GM21529 (cell line): ENCODE data around the gene PEAK3.

Source experiments
- ATAC-seq: cut with Tn5 transposase; IDR thresholded peaks from one replicate; pipeline ENCODE4 v1.9.1; 2021; ENCODE audit not compliant: unreplicated experiment

The PEAK3 gene

DNA sequence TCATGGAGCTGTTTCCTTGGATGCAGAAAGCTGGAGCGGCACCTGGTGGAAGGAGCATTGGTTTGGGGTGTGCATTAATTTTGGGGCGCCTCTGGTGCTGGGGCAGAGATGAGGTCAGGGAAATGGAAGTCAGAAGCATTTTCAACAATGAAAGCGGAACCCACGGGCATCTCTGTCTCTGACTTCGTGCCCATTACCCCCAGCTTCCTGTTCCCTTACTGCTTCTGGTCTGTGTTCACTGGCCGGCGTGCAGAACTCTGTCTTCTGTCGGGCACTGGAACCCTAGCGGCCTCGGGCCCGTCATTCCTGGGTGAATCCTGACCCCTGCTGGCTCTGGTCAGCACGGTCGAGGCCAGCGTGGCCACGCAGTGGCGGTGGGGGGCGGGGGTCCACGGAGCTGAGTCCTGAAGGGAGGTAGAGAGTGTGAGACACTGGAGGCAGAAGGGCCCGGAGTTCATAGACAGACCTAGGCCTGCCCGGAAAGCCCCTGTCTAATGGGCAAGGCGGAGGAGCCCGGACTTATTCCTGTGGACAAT lies 33.9 kb upstream of the PEAK3 start:
- ATAC-seq = no peak

DNA sequence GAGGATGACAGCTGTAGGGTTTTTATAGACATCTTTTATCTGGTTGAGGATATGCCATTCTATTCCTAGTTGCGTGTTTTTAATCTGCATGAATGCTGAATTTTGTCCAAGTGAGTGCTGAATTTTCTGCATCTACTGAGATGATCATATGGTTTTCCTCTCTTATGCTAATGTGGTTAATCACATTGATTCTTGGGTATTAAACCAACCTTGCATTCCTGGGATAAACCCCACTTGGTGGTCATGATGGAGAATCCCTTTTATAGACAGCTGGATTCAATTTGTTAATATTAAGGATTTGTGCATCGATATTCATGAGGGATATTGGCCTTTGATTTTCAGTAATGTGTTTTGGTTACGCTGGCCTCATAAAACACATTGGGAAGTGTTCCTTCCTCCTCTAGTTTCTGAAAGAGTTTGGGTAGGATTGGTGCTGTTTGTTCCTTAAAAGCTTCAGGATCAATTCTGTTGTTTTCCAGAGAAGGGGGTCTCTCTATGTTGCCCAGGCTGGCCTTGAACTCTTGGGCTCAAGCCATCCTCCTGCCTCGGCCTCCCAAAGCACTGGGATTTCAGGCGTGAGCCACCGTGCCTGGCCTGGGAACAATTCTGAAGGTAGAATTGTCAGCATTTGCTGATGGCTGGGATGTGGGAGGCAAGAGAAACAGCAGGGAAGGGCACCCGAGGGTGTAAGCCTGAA lies 33.3 kb upstream of the PEAK3 start:
- ATAC-seq = no peak

DNA sequence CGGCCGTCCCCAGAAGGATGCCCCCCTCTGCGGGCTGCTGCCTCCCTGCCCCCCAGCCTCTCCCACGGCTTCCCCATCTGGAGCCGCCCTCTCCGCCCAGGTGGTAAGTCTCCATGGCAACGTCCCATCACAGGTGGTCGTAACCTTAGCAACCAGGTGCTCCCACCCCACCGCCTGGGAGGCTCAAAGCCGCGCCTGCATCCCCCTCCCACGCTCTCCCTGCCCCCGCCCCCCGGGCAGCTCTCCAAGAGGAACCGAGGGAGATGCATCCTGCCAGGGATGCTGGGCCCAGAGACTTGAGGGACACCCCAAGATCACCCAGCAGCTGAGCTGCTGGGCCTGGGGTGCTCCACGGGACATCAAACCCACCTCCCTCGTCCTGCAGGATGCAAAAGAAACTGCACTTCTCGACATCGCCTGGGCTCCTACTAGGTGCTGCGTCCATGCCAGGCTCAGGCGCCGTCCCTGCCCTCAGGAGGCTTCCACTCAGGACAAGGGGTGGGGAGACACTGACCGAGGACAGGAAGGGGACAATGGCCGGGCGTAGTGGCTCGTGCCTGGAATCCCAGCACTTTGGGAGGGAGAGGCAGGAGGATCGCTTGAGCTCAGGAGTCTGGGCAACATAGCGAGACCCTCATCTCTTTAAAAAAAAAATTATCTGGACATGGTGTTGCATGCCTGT lies 31.0 kb upstream of the PEAK3 start:
- no peak for ATAC-seq

DNA sequence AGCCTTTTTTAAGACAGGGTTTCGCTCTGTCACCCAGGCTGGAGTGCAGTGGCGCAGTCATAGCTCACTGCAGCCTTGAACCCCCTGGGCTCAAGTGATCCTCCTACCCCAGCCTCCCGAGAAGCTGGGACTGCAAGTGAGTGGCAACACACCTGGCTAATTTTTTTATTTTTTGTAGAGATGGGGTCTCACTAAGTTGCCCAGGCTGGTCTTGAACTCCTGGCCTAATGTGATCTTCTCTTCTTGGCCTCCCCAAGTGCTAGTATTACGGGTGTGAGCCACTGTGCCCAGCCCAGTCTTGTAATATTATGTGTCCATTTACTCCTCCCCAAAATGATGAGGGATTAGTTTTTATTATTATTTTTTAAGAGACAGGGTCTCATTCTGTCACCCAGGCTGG lies 29.1 kb upstream of the PEAK3 start:
- ATAC-seq = no peak

DNA sequence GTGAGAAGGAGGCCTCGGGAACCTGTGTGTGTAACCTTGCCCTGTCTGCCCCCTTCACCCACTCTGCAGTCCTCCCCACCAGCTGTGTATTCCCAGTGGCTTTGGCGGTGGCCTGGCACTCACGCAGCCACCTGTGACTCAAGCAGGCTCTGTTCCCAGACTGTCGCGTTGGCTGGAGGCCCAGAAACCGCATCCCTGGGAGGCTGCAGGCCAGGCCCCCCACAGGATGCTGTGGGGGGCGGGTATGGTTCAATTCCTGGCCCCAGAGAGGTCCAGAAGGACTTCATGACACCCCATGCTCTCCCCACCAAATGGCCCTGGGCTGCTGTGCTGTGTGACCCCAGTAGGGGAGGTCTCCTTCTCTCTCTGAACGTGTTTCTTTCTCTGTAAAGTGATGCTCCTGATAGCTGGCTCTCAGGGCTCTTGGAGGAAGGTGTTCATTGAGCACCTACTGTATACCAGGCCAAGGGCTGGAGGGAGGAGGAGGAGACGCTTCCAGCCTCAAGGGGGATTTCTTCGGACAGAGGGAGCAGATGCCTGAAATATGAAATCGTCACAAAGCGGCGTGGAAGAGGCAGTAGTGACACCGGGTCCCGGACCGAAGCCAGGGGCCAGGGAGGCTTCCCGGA lies 27.9 kb upstream of the PEAK3 start:
- ATAC-seq = no peak

DNA sequence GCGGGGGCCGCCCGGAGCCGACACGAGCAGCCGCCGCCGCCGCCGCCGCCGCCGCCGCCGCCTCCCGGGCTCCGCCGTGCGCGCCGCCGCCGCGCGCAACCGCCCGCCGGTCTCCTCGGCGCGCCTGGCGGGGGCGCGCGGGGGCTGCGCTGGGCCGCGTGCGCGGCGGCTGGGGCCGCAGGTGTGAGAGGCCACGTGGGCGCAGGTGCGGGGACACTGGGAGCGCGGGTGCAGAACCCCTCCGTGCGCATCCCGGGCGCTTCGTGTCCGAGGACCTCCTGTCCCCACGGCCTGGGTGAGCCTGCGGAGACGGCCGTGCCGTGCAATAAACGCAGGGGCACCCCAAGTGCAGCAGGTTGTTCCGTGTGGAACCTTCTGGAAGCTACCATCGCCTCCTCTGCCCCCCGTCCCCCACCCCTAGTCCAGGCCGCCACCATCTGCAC lies 26.2 kb upstream of the PEAK3 start, which contains the start of gene LINGO3:
Gene LINGO3, minus strand, starts transcription at position 41 of the 443 bp plus-strand sequence. CDS start 16,378 bp downstream, outside the sequence.
- ATAC-seq = no peak

DNA sequence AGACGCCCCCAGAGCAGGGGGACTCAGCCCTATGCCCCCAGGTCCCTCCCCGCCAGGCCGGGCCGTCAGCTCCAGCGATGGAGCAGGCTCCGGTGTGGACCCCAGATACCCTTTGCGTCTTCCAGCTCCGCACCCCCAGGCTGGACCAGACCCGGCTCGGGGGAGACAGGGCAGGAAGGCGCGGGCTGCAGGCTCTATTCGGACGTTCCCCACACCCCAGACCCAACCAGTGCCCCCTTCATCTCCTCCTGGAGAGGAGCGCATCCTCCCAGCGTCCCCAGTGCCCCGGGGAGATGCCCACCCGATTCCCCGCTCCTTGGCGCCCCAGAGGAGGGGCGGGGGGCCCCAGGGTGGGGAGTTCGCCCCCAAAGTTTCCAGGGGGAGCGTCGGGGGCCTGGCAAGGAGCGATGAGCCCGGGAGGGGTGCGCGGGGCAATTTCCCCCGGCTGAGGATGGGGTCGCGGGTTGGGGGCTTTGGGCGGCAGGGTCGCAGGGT lies 25.6 kb upstream of the PEAK3 start:
- no peak for ATAC-seq

DNA sequence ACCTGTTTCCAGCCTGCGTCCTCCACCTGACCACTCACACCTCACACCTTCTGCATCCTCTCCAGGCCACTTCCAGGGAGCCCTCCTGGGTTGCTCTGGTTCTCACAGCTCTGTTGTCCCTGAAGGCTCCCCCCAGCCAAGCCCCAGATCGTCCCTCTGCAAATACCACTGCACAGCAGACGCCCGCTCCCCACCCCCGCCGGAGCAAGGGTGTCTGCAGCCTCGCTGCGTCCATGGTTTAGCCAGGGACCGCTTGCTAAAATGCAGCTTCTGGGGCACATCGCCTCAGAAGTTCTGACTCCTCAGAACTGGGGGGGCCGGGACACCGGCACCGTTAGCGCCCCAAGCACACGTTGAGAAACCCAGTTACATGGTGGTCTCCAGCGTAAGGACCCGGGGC lies 25.0 kb upstream of the PEAK3 start:
- ATAC-seq = no peak

DNA sequence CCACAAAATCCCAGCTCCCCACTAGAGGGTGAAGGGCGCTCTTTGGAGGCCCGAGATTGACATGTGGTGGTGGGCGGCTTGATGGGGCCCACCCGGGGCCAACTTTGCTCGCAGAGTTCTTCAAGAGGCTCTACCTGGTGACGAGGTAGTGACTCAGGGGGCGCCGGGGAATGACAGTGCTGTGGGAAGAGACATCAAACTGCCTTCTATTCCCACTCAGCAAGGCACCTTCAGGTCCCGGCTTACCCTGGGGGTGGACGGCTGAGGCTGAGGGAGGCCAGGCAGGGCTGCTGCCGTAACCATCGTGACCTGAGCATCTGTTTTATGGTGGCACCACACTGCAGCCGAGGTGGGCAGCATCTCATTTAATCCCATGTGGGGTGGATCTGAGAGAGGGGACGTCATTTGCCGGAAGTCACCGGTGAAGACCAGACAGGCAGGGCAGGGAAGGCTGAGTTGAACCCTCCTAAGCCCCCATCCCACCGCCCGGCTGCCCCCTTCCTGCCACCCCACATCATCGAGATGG lies 24.4 kb upstream of the PEAK3 start:
- ATAC-seq = no peak

DNA sequence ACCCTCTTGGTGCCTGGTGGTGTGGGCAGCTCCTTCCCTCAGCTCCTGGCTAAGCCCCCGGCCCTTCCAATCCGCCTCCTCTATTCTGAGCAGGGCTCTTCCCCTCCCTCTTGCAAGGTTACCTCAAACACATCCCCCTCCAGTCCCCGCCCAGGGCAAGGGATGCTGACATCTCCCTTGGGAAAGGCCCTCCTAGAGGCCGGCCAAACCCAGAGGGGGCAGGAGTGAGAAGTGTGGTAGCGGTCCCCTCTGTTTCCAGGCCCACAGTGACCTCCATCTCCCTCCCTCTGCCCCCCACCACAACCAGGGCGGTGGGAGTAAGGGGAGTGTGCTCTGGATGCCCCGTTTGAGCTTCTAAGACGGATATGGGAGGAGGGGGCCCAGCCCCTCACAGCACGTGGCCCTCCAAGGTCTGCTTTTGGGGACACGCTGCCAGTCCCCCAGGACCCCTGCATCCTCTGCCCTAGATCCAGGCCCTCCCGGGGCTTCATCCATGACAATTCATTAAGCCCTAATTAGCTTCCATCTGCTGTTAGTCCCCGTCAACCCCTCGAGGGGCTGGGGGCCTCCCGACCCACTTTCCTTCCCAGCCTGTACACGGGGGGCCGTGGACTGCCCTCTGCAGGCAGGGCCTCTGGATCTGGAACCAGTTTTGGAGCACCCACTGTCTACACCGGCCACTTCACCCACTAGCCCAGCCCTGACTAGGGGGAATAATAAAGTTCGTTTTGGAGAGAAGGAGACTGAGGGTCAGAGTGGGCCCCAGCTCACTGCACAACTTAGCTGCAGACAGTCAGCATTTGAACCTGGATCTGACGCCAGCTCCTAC lies 23.7 kb upstream of the PEAK3 start:
- no peak for ATAC-seq

DNA sequence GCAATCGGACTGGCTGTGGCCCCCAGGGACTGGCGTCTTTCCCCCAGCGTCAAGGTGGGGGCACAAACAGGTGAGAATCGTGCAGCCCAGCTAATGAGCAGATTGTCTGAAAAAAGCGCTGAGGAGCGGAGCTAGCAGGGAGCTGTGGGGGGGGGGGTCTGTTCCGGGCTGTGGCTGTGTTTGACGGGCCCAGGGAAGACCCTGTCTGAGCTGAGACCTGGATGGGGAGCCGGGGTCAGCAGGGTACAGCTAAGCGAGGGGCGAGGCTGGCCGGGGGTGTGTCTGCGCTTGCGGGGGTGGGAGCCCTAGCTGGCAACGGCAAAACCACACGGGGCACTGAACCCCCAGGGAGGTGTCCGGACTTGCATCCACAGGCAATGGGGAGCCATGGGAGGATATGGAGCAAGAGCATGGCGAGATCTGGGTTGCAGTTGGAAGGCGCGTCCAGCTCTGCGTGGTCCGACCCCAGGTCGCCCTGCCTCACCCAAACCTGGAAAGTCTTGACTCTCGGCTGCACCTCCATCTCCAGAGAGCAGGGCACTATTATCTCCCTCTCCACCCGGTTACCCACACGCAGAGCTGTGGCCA lies 21.3 kb upstream of the PEAK3 start:
- no peak for ATAC-seq

DNA sequence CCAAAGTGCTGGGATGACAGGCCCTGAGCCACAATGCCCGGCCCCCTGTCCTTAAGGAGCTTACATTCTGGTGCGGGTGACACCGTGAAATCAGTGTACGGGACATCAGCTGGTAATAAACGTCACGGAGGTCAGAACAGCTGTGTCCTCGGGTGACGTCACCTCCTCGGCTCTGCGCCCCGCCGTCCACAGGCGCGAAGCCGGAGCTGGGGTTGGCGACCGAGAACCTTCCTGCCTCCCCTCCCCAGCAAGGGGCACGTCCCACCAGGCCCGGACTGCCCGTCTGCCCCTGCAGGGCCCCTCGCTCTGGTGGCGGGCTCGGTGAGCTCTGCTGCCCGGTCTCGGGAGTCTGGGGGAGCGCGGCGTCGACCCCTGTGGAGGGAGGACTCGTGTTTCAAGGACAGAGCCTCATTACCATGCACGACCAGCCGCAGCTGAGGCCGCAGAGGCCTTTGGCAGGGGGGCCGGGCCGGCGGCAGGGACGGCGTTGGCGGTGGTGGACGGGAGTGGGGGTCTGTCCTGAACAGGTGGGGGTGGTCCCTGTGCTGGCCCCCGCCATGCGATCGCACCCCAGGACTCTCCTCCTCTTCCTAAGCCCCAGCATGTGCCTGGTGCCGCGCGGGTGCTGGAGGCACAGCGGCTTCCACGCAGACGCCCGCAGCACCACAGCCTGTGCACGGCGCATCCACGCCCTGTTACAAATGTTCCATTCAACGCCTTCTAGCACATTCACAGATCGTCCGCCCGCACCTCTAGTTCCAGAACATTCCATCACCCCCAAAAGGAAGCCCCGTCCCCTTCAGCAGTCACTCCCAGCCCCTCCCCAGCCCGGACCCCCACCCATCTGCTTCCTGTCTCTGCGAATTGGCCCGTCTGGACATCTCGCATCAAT lies 20.6 kb upstream of the PEAK3 start:
- ATAC-seq = no peak

DNA sequence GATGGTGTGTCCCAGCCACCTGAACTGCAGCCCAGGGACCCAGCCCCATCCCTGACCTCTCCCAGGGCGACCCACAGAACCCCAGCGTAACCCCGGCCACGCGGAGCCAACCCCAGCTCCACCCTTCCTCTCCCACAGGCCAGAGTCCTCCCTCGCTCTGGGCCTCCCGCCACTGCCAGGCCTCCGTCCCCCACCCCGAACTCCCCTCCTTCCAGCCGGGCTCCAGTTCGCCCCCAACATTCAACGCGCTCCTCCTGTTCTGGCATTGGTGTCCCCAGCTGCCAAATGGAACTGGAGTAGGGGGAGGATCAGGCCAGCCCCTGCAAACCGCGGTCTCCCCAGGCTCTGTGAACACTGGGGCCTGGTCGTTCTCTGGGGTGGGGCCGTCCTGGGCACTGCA lies 18.6 kb upstream of the PEAK3 start:
- no peak for ATAC-seq

DNA sequence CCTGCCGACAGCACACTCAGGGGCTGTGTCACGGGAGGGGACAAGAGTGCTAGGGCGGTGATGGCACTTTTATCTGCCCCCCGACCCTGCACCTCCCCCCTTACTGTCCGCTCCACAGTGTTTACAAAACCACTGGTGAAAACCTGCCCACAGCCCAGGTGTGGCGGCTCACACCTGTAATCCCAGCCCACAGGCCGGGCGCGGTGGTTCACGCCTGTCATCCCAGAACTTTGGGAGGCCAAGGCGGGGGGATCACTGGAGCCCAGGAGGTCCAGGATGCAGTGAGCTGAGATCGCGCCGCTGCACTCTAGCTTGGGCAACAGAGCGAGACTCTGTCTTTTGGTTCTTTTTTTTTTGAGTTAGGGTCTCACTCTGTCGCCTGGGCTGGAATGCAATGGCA lies 14.2 kb upstream of the PEAK3 start:
- ATAC-seq = no peak

DNA sequence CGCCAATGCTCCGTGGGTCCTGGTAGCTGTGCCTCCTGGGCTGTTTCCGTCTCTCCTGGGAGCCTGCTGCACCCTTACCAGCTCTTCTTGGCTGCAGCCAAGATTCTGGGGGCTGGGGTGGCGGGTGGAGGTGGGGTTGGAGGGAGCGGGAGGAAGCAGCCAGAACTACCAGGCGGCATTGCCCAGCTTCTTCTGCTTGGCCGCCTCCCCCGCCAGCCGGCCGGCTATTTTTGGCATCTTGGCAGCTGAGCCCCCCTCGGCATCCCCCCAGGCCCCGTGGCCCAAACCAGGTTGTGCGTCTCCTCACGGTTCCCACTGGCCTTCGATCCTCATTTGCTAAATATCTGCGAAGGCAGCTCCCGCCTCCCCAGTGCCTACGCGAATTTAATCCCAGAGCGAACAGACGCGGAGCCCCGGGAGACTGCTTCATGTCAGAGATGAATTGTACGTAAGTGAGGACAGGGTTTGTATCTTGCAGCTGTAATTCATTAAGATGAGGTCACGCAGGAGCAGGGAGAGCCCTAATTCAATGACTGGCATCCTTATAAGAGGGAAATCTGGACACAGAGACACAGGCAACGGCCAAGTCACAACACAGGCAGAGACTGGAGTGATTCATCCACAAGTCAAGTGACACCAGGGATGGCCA lies 12.8 kb upstream of the PEAK3 start:
- no peak for ATAC-seq

DNA sequence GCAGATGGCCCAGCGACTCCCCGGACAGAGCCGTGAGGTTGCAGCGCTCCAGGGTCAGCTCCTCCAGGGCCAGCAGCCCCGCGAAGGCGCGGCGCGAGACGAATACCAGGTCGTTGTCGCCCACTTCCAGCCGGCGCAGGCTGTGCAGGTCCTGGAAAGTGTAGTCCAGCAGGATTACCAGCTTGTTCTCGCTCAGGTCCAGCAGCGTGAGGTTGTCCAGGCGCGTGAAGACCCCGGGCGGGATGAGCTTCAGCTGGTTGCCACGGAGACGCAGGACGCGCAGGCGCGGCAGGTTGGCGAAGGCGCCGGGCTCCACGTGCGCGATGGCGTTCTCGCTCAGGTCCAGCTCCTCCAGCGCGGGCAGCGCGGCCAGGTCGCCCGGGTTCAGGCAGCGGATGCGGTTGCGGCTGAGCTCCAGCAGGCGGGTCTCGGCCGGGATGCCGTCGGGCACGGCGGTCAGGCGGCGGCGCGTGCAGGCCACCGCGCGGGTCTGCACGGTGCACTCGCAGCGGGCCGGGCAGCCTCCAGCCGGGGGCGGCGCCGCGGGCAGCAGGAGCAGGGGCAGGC lies 9.3 kb upstream of the PEAK3 start:
- no peak for ATAC-seq

DNA sequence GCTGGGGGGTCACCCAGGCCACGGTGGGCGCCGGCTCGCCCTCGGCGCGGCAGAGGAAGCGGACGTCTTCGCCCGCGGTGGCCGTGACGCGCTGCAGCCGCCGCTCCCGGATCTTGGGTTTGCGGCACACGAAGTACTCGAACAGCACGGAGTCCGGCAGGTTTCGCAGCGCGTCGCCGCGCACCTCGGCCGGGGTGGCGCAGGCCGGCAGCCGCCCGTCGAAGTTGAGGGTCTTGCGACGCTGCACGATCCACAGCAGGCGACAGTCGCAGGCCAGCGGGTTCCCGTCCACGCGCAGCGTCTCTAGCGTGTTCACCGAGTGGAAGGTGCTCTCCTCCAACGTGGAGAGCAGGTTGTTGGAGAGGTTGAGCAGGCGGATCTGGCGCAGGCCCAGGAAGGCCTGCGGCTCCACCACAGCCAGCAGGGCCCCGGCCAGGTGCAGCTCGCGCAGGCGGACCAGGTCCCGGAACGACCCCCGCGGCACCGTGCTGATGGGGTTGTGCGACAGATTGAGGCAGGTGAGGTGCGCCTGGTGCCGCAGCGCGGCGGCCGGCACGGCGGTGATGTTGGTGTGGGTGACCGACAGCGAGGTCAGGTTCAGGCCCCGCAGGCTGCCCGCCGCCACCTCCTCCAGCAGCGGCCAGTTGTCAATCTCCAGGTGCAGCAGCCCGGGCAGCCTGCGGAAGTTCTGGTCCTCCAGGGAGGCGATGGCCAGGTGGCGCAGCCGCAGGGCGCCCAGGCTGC lies 8.6 kb upstream of the PEAK3 start:
- no peak for ATAC-seq
